HG02642 (cell line): Measurements from ENCODE around the gene MYH15.

Experiments
- ATAC-seq: cut with Tn5 transposase; IDR thresholded peaks from one replicate; pipeline ENCODE4 v1.9.1; 2021; ENCODE audit warnings: mild to moderate bottlenecking; ENCODE audit not compliant: unreplicated experiment, poor library complexity

MYH15 gene

GRCh38 chr3:108511490-108511889 lies 1.1 kb upstream of the MYH15 start:
- no peak for ATAC-seq

GRCh38 chr3:108511055-108511454 lies 659 bp upstream of the MYH15 start:
- ATAC-seq = no peak

GRCh38 chr3:108509871-108510270 lies 525 bp downstream of the MYH15 start:
- no peak for ATAC-seq

- ATAC-seq = no peak
Measured at GRCh38 chr3:108509263-108509662, 1.1 kb downstream of the MYH15 start.

GRCh38 chr3:108507902-108508301 lies 2.5 kb downstream of the MYH15 start:
- no peak for ATAC-seq

- no peak for ATAC-seq
Measured at GRCh38 chr3:108505811-108506210, 4.6 kb downstream of the MYH15 start.

GRCh38 chr3:108503722-108504121 lies 6.7 kb downstream of the MYH15 start:
- ATAC-seq = no peak

GRCh38 chr3:108501535-108501934 lies 8.9 kb downstream of the MYH15 start:
- ATAC-seq = no peak

GRCh38 chr3:108500728-108501127 lies 9.7 kb downstream of the MYH15 start:
- ATAC-seq = no peak

GRCh38 chr3:108497271-108497670 lies 13.1 kb downstream of the MYH15 start:
- no peak for ATAC-seq

GRCh38 chr3:108495717-108496116 lies 14.7 kb downstream of the MYH15 start:
- no peak for ATAC-seq

GRCh38 chr3:108494906-108495531 lies 15.4 kb downstream of the MYH15 start:
- ATAC-seq = no peak

GRCh38 chr3:108493862-108494261 lies 16.5 kb downstream of the MYH15 start:
- no peak for ATAC-seq

- ATAC-seq = no peak
Measured at GRCh38 chr3:108491456-108491855, 18.9 kb downstream of the MYH15 start.

- ATAC-seq = peak; percentile 71
Measured at GRCh38 chr3:108489776-108490175, 20.6 kb downstream of the MYH15 start.

GRCh38 chr3:108488631-108489030 lies 21.8 kb downstream of the MYH15 start:
- no peak for ATAC-seq

- ATAC-seq = no peak
Measured at GRCh38 chr3:108487439-108487838, 23.0 kb downstream of the MYH15 start.

GRCh38 chr3:108486941-108487340 lies 23.5 kb downstream of the MYH15 start:
- ATAC-seq = no peak

GRCh38 chr3:108486338-108486737 lies 24.1 kb downstream of the MYH15 start:
- ATAC-seq = no peak

- ATAC-seq = no peak
Measured at GRCh38 chr3:108485146-108485545, 25.2 kb downstream of the MYH15 start.

- ATAC-seq = no peak
Measured at GRCh38 chr3:108479224-108479623, 31.2 kb downstream of the MYH15 start.

GRCh38 chr3:108477511-108478147 lies 32.8 kb downstream of the MYH15 start:
- ATAC-seq = no peak
